K562 treated with DMSO at 1 percent for 48 hours (cell line): ENCODE data around the gene CLEC1A. TPM values are rescaled to one million over a fixed set of nuclear protein-coding genes. Genes with fewer than 3 reads are reported as not detected.

Source experiments
- total RNA-seq: library from RNA; unstranded; fragments of 300-600 nt; gene quantifications from 2 replicates; pipeline ENCODE4 v1.2.3, GENCODE V29; 2022; ENCODE audit warnings: low replicate concordance; ENCODE audit errors: extremely low read depth

The CLEC1A gene
- total RNA-seq, result not detected in 2 replicates

GRCh38 chr12:10098791-10099190, at the start of gene CLEC1A:
Gene CLEC1A (minus strand): TSS chr12:10098985. CDS start chr12:10098922, 63 bp downstream.

DNA sequence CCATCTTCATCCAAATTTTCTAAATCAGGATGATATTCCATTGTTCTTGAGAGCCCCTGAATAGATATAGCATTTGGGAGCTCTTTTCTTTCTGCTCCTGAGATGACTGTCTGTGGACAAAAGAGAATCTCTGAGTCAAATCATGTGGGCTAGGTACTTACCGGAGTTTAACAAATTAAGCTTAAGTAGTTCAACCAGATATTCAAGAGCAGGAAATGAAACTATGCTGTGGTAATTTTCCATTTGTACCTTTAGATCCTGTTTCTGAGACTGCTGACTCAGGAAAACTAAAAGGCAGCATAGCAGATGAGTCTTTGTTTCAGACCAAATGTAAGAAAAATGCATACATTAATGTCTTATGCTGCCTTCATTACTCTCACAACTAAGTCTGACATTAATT, 31.3 kb upstream of the CLEC1A start, which contains the start of gene CLEC7A:
TSS of gene CLEC7A (minus strand) at position 158 of the 400 bp plus-strand sequence. CDS start at position 41, 117 bp downstream.

GRCh38 chr12:10030446-10030845, 68.3 kb downstream of the CLEC1A start, which contains the start of gene CLEC9A:
Gene CLEC9A (plus strand): TSS chr12:10030682. CDS start chr12:10052688, 22,006 bp downstream.

Other genes starting within 250 kb of the CLEC1A start
- gene CLEC2B, start 229.6 kb downstream of the CLEC1A start, total RNA-seq, result not detected in 2 replicates
- not detected in 2 replicates for gene KLRF2, start 217.5 kb downstream of the CLEC1A start, total RNA-seq
- not detected in 2 replicates for gene CLEC2A, start 166.6 kb downstream of the CLEC1A start, total RNA-seq
- not detected in 2 replicates for gene CLEC12A, start 127.6 kb downstream of the CLEC1A start, total RNA-seq
- gene CLEC1B, start 99.9 kb downstream of the CLEC1A start, total RNA-seq, result not detected in 2 replicates
- not detected in 2 replicates for gene CLEC12B, start 88.4 kb downstream of the CLEC1A start, total RNA-seq
- not detected in 2 replicates for gene CLEC9A, start 68.3 kb downstream of the CLEC1A start, total RNA-seq
- gene CLEC7A, start 31.2 kb upstream of the CLEC1A start, total RNA-seq, result not detected in 2 replicates
- gene OLR1, start 73.1 kb upstream of the CLEC1A start, total RNA-seq, result not detected in 2 replicates
- not detected in 2 replicates for gene TMEM52B, start 80.0 kb upstream of the CLEC1A start, total RNA-seq
- not detected in 2 replicates for gene GABARAPL1, start 113.9 kb upstream of the CLEC1A start, total RNA-seq
- not detected in 2 replicates for gene KLRD1, start 208.9 kb upstream of the CLEC1A start, total RNA-seq